Measurements from ENCODE around the gene CST4.
"Not testable (repeated sequence)": the region's sequence is repeated elsewhere in the genome, so short reads cannot be mapped to it uniquely, and the experiment has no call there.

CST4 gene, protein sequence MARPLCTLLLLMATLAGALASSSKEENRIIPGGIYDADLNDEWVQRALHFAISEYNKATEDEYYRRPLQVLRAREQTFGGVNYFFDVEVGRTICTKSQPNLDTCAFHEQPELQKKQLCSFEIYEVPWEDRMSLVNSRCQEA

GRCh38 chr20:23688684-23689398, at the start of gene CST4:
Gene CST4, minus strand, starts transcription at chr20:23689038. Its CDS starts 69 bp downstream, at chr20:23688969.
- DNase-seq, result not testable (repeated sequence)

- DNase-seq, result not testable (repeated sequence)
Observed at GRCh38 chr20:23735391-23735790, 46.6 kb upstream of the CST4 start.

DNA sequence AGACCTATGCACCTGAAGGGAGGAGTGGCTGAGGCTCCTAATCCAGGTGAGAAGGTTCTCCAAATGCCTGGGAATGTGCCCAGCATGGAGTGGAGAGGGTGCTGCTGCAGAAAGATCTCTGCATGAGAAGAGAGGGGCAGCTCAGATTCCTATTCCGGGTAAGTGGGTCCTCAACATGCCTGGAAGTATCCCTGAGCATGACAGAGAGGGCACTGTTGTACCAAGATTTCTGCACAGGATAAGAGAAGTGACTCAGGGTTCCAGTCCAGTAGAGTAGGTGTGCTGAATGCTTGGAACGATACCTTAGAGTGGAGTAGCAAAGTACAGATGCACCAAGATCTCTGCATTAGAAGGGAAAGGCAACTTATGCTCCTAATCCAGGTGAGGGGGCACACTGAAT, 46.1 kb upstream of the CST4 start:
- not testable (repeated sequence) for DNase-seq

GRCh38 chr20:23734440-23734839, 45.6 kb upstream of the CST4 start:
- not testable (repeated sequence) for DNase-seq

- DNase-seq, result no peak
Observed at GRCh38 chr20:23727016-23727415, 38.2 kb upstream of the CST4 start.

GRCh38 chr20:23725102-23725501, 36.3 kb upstream of the CST4 start:
- no peak for DNase-seq

DNA sequence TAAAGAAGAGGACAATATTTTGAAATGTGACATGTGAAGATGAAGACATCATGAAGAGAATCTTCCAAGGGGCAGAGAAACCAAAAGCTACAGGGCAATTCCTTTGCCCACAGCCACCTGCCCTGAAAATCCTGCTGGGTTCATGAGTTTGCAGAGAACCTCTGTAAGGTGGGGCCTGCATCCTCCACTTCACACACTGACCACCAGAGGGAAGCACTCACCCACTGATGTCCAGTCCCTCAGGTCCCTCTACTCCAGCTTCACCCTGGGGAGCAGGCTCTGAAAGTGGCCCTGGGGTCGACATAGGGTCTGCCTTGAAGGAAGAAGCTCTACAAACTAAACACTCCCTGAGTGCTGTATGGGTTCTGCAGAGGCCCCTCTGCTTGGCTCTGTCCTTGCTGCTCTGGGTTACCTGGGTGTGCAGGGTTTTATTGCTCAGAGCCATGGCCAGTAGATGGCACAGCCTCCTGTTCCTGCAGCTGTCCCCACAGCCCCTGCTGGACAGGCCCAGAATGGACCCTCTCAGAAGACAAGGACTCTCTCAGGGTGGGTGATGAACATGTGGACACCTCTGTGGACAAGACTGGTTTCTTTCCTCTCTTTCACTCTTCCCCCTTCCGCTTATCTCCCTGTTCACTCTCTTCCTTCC, 34.9 kb upstream of the CST4 start:
- peak in 1 of 2 experiments; percentile 51 for DNase-seq

GRCh38 chr20:23722851-23723250, 34.0 kb upstream of the CST4 start:
- not testable (repeated sequence) for DNase-seq

- DNase-seq, result no peak
Observed at GRCh38 chr20:23721962-23722361, 33.1 kb upstream of the CST4 start.

GRCh38 chr20:23719351-23719750, 30.5 kb upstream of the CST4 start:
- DNase-seq, result not testable (repeated sequence)

DNA sequence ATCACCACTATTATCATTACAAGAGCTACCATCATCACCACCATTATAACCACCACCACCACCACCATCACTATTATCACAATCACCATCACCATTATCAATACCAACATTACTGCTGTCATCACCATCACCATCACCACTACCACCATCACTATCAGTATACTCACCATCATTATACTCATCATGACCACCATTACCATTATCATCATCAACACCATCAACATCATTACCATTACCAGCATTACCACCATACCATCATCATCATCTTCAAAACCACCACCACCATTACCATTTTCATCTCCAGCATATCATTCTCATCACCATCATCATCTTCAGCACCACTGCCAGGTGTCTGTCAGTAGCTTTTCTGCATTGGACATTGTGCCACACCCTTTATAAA, 22.9 kb upstream of the CST4 start:
- not testable (repeated sequence) for DNase-seq

DNA sequence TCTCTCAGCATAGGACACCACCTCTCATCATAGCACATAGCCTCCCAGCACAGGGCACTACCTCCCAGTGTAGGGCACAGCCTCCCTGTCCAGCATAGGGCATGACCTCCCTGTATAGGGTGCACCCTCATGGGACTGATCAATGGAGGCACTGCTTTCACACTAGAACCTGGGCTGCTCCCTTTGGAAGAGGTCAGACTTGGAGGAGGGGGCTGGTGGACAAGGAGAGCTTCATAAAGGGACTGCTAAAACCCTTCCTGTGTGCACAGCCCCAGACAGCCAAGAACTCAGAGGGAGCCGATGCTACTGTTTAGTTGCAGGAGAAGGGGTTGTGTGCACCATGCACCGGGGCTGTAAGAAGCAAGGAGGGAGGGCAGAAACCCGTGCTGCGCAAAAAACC, 21.9 kb upstream of the CST4 start:
- no peak for DNase-seq

- DNase-seq, result no peak
Observed at GRCh38 chr20:23705895-23706294, 17.1 kb upstream of the CST4 start.

- DNase-seq, result peak in 1 of 2 experiments; percentile 9
Observed at GRCh38 chr20:23702021-23702420, 13.2 kb upstream of the CST4 start.

DNA sequence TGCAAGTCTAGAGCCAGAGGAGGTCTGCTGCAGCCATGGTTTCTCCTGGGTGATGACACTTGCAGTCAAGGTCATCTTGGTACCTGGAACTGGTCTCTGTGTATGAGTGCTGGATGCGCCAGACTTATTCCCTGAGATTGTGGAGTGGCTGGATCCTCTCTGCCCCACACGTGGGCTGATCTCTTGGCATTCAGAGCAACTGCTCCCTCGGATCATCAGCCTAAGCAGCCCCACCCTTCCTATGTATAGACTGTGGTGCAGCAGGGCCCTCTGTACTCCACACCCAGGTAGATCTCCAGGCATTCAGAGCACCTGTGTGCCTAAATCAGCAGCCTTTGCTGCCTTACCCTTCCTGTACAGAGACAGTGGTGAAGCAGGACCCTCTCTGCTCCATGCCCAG, 12.1 kb upstream of the CST4 start:
- no peak for DNase-seq

DNA sequence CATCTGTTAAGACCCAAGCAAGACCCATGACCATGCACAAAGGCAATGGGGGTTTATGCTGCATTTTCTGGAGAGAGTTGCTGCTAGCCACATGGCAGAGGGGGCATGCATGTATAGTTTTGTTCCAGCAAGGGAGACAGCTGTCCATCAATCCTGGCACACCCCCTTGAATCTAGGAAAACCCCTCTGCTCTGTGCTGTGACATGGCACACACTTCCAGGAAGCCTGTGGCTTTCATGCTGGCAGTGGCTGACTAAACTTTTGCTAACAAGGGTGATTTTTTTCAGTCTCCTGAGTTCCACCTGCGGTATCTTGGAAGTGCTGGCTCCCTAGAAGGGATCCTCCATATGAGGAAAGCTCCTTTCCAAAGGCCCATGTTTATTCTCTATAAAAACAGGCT, 9.1 kb upstream of the CST4 start:
- DNase-seq, result no peak

DNA sequence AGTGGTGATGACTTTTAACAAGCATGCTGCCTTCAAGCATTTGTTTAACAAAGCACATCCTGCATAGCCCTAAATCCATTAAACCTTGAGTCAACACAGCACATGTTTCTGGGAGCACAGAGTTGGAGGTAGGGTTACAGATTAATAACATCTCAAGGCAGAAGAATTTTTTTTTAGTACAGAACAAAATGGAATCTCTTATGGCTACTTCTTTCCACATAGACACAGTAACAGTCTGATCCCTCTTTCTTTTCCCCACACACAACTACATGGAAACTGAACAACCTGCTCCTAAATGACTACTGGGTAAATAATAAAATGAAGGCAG, 6.2 kb upstream of the CST4 start:
- DNase-seq, result not testable (repeated sequence)

DNA sequence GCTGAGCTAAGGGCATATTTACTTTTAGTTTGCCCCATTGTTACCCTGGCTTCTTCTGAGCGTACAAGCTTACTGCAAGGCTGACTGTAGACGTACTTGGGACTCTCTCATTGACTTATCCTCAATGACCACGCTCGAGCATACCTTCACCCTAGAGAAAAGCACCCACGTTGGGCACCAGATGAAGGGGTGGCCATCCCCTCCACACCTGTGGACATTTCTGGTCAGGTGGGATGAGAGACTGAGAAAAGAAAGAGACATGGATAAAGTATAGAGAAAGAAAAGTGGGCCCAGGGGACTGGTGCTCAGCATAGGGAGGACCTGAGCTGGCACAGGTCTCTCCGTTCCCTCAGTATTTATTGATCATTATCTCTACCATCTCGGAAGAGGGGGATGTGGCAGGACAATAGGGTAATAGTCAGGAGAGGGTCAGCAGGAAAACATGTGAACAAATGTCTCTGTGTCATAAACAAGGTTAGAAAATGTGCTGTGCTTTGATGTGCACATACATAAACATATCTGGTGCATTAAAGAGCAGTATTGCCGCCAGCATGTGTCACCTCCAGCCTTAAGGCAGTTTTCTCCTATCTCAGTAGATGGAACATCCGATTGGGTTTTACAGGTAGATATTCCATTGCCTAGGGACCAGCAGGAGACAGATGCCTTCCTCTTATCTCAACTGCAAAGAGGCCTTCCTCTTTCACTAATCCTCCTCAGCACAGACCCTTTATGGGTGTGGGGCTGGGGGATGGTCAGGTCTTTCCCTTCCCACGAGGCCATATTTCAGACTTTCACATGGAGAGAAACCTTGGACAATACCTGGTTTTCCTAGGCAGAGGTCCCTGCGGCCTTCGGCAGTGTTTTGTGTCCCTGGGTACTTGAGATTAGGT, 5.6 kb upstream of the CST4 start:
- not testable (repeated sequence) for DNase-seq

DNA sequence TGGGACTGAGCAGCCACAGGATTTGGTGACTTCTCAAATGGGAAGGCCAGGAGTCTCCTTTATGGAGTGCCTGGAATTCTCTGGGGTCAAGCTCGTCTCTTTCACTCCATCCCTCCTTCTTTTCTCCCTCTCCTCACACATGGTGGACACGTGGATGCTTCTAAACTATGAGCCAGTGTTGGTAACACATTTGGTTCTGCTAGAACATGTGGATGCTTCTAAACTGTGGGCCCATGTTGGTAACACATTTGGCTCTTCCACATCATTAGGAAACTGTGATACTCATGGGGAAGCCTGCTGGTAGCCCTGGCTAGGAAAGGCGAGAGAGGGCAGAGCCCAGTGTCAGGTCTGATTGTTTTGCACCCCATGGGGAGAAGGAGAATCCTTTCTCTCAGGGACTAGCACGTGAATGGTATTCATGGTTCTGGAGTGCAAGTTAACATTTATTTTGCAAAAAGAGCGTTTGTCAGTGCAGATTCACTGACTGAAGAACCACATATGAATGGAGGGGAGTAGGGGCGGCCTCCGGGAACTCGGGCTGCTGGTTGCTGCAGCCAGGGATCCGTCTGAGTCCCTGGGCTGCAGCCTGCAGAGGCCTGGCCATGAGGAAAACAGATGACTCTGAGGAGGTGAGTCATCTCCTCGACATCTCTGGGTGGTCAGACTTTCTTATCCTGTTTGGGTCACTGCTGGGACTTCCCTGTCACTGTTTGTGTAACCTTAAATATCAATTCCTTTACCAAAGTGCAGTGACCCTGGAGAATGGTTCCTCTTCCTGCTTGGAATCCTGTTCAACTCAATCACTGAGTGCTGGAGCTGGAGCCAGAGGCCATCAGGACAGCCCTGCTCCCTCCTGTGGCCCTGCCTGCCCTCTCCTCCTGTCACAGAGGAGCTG, 4.1 kb upstream of the CST4 start:
- peak; percentile 23 to 54 for DNase-seq

DNA sequence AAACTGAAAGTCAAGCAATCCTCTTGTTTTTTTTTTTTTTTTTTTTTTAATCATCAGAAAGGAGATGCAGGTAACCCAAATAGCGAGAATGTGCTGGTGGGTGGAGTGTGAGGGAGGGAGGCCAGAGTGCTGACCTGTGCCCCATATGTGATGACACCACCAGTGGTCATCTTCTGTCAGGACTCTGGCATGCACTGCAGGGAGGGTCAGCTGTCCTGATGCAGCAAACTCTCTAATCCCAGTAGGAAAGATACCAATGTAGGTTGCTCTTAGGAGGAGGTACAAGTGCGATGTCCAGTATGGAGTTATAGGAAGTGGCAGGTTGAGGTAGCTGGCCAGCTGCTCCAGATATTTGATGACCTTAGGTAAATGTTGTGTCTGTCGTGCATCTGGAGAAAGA, 2.8 kb upstream of the CST4 start:
- no peak for DNase-seq

DNA sequence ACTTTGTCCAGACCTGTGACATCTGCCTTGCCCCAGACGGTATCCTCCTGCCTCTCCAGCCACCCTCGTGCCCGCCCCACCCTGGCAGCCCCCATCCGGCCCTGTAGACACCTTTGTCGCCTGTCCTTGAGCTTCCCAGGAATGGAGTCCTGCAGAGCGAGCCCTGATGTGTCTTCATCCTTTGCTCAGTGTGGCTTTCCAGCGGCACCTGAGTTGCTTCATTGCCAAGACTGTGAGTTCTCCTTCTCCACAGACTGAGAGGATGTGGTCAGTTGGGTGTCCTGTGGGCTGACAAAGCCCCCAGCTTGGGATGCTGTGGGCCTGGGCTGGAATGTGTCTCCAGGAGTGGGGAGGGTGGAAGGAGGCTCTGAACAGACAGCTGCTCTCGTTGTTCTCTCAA, 1.7 kb upstream of the CST4 start:
- no peak for DNase-seq

DNA sequence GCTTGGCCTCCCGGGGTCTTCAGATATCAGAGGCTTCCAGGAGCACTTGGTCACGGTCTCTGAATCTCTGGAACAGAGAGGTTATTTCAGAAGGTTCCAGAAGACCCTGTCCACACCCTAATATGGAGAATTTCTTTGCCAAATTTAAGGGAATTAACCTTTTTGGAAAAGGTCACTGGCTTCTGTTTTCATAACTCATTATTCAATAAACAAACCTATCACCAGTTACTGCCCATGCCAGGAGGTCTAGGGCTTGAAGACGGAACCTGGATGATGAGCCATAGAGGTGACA, 507 bp upstream of the CST4 start:
- no peak for DNase-seq

DNA sequence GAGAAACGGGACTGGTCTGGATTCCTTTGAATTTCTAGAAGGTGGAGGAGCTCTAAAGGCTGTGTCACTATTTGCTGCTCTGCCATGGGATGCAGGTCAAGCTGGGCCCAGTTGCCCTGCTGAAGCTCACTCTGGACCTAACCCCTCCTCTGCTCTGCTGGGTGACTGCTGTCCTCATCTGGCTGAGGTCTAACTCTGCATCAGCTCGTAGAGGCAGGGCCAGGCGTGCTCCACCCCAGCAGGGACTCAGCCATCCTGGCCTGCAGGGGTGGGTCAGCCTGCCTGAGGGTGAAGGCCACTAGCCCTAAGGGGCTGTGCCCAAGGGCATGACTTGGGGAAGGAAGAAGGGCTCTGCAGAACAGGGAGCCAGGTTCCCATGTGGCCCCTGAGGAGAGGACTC, 852 bp downstream of the CST4 start:
- DNase-seq, result no peak

Data from SW 1271 (cell line).